BLaER1 (cell line): Measurements from ENCODE around the gene SPOCK2.

Source experiments
- H3K27ac ChIP-seq: shearing (Covaris generic); formaldehyde crosslinking; 2 replicates; pipeline ENCODE4 v1.8.1; 2022
- H3K27me3 ChIP-seq: shearing (Covaris generic); formaldehyde crosslinking; 2 replicates; pipeline ENCODE4 v1.8.1; 2022
- H3K36me3 ChIP-seq: shearing (Covaris generic); formaldehyde crosslinking; 2 replicates; pipeline ENCODE4 v1.8.1; 2022
- H3K4me1 ChIP-seq: shearing (Covaris generic); formaldehyde crosslinking; 2 replicates; pipeline ENCODE4 v1.8.1; 2022
- H3K4me2 ChIP-seq: shearing (Covaris generic); formaldehyde crosslinking; 2 replicates; pipeline ENCODE4 v1.8.1; 2022
- H3K4me3 ChIP-seq: shearing (Covaris generic); formaldehyde crosslinking; 2 replicates; pipeline ENCODE4 v1.8.1; 2022
- H3K9ac ChIP-seq: shearing (Covaris generic); formaldehyde crosslinking; 2 replicates; pipeline ENCODE4 v1.8.1; 2022
- H3K9me3 ChIP-seq: shearing (Covaris generic); formaldehyde crosslinking; 2 replicates; pipeline ENCODE4 v1.8.1; 2022
- H4K20me1 ChIP-seq: shearing (Covaris generic); formaldehyde crosslinking; 2 replicates; pipeline ENCODE4 v1.8.1; 2022
- Cebpa-rat ChIP-seq: shearing (Covaris generic); IDR thresholded peaks from 2 replicates; pipeline ENCODE4 v1.8.1; 2022

SPOCK2 gene

DNA sequence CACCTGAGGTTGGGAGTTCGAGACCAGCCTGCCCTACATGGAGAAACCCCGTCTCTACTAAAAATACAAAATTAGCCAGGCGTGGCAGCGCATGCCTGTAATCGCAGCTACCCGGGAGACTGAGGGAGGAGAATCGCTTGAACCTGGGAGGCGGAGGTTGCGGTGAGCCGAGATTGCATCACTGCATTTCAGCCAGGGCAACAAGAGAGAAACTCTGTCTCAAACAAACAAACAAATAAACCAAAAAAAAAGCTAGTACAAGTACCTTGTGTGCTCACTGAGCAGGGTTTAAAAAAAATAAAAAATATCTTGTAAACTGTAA is 11.2 kb upstream of the SPOCK2 start:
- Histone ChIP-seq H3K4me2 (no peak overlapping the region), H3K4me3 (no peak overlapping the region), H3K9ac (no peak overlapping the region), H3K36me3 (peaks cover 69% of the 10 kb centered on the region), H4K20me1 (no peaks in the 10 kb centered on the region), H3K4me1 (no peaks in the 10 kb centered on the region), H3K9me3 (no peaks in the 10 kb centered on the region), H3K27ac (no peak overlapping the region), H3K27me3 (no peaks in the 10 kb centered on the region)
- TF ChIP-seq Cebpa-rat = no peak

DNA sequence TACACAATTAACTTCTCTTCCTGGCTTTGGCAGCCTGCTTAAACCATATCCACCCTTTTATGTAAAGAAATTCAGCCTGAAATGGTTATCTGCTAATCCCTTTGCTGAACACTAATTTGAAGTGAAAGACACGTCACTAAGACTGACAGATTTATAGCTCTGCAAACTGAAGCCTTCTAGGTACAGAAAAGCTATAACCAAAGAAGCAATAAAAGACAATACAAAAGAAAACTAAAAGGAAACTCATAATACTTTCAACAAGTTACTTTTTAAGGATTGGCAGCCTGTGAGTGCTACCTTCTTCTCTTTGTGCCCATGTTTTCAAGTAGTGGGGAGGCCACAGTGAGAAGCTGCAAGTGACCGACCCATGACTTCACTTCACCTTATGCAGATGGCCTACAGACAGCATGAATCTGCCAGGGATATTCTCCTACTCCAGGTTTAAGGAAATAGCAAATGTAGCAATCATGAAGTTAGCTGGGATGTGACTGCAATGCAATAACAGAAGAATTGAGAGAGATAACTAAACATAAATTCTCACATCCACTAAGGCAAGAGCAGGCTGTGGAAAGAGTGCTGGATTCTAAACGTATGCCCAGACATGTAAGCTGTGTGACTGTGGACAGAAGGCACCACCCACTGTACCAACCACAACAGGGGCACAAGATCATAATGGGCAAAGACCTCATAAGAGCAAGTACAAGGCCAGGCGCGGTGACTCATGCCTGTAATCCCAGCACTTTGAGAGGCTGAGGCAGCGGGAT is 10.7 kb upstream of the SPOCK2 start:
- Histone ChIP-seq H3K9ac (no peak overlapping the region), H3K4me2 (no peak overlapping the region), H3K4me1 (no peaks in the 10 kb centered on the region), H3K27me3 (no peaks in the 10 kb centered on the region), H3K36me3 (peaks cover 69% of the 10 kb centered on the region), H3K27ac (no peak overlapping the region), H3K4me3 (no peak overlapping the region), H4K20me1 (no peaks in the 10 kb centered on the region), H3K9me3 (no peaks in the 10 kb centered on the region)
- no peak for TF ChIP-seq Cebpa-rat

DNA sequence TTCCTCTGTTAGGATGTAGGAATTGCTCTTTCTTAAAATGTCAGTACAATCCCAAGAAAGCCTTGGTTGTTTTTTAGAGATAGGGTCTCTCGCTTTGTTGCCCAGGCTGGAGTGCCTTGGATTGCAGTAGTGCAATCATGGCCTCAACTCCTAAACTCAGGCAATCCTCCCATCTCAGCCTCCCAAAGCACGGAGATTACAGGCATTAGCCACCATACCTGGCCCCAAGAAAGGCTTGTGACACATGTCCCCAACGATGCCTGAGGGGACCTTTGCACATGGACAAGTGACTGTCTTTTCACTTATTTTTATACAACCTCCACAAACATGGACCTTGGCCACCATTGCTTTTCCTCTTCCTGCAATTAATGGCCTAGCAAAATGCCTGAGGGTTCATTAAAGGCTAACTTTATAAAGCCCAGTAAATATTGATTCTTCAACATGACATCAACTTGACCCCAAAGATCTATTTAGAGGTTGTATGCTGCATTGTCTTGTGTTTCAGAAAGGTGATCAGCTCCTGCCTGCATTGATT is 10.0 kb upstream of the SPOCK2 start:
- Histone ChIP-seq H3K36me3 (peaks cover 67% of the 10 kb centered on the region), H3K9ac (no peak overlapping the region), H3K27ac (no peak overlapping the region), H3K4me3 (no peak overlapping the region), H3K4me1 (no peaks in the 10 kb centered on the region), H3K4me2 (no peak overlapping the region), H4K20me1 (no peaks in the 10 kb centered on the region), H3K9me3 (no peaks in the 10 kb centered on the region), H3K27me3 (no peaks in the 10 kb centered on the region)
- TF ChIP-seq Cebpa-rat = no peak

DNA sequence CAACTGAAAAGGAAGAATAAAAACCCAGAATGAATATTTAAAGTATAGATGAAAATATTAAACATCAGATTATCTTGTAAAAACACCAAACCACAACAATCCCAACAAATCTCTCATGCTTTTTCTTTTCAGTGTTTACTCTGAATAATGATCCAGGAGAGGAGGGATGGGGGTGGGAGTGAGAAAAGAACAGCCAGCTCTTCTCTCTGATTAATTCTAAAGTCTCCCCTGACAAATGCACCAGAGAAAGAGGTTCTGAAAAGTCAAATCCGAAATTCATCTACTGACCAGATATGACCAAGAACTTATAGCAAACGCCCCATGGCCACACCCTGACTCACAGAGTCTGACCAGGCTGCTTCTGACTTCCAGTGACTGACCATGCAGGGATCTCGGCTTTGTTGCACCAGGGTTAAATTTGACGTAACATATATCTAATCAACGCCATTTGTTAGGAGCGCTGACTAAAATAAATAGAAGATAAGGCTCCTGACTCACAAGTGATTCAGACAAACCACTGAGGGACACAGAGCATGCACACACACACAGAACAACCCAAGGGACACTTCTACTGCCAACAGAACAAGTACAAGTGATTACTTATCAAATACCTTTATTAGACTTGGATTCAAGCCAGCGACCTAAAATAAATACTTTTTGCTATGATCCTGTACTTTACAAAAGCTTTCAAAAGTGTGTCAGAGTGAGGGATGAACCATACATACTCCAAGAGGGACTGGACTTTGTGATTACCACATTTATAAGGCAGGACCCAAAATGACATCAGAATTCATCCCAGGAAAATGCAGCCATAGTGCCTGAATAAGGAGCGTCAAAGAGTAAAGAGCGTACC is 9.3 kb upstream of the SPOCK2 start:
- H3K27ac ChIP-seq = no peak overlapping the region
- no peak overlapping the region for H3K9ac ChIP-seq
- no peaks in the 10 kb centered on the region for H3K27me3 ChIP-seq
- H3K4me2 ChIP-seq = no peak overlapping the region
- H3K36me3 ChIP-seq = peaks cover 63% of the 10 kb centered on the region
- H3K4me3 ChIP-seq = no peak overlapping the region
- no peak for TF ChIP-seq Cebpa-rat
- H3K4me1 ChIP-seq = no peaks in the 10 kb centered on the region
- no peaks in the 10 kb centered on the region for H4K20me1 ChIP-seq
- no peaks in the 10 kb centered on the region for H3K9me3 ChIP-seq

DNA sequence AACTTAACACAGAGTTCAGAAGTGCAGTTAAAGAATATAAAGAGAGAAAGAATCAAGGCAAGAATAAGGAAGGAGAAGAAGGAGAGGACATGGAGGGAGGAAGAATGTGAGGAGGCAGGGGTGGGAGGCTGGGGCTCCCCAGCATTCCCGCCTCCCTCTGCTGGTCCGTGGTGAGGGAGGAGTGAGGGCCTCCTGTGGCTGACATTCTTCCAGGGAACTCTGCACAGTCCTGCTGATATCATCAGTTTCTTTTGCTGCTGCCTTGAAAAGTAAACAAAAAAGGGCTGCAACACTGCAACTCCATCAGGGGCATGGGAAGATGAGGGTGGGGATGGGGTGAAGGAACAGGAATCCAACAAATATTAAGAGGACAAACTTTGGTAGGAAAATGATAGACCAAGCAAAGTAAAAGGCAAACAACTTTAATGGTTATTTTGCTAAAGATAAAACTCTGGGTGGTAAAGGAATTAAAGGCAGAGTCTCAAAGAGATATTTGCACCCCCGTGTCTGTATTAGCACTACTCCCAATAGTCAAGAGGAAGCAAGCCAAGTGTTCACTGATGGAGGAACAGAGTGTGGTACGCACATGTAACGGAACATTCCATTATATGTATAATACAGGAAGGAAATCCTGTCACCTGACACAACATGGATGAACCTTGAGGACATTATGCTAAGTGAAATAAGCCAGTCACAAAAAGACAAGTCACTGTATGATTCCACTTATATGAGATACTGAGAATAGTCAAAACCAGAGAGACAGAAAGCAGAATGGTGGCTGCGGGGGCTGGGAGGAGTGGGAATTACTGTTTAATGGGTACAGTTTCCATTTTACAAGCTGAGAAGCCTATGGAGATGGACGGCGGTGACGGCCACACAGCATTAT is 8.0 kb upstream of the SPOCK2 start:
- H3K4me1 ChIP-seq = no peaks in the 10 kb centered on the region
- no peak overlapping the region for H3K9ac ChIP-seq
- no peak overlapping the region for H3K27ac ChIP-seq
- H3K9me3 ChIP-seq = no peaks in the 10 kb centered on the region
- H3K36me3 ChIP-seq = peaks cover 50% of the 10 kb centered on the region
- H4K20me1 ChIP-seq = no peaks in the 10 kb centered on the region
- H3K27me3 ChIP-seq = 0 out of 2 replicates have a peak, but pooled peaks cover under 1% of the 10 kb centered on the region
- no peak overlapping the region for H3K4me2 ChIP-seq
- no peak overlapping the region for H3K4me3 ChIP-seq
- no peak for TF ChIP-seq Cebpa-rat

DNA sequence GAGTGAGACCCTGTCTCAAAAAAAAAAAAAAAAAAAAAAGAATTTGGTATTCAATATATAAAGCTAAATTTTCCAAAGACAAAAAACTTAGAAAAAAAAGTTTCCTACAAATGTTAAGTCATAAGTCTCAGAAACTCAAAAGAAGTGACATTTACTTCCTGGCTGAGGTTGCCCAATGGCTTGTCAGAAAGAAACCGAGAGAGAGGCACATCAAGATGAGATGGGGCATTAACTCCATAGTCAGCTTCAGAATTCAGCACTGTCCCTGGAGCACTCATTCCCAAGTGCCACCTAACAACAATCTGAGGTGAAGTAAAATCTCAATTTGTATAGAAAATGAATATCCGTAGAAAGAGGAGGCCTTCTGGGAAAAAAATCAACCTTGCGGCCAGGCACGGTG is 6.8 kb upstream of the SPOCK2 start:
- H3K27me3 ChIP-seq = peaks cover 12% of the 10 kb centered on the region
- H3K9me3 ChIP-seq = no peaks in the 10 kb centered on the region
- H4K20me1 ChIP-seq = no peaks in the 10 kb centered on the region
- H3K4me1 ChIP-seq = no peaks in the 10 kb centered on the region
- no peak for TF ChIP-seq Cebpa-rat
- peaks cover 39% of the 10 kb centered on the region for H3K36me3 ChIP-seq
- no peak overlapping the region for H3K9ac ChIP-seq
- no peak overlapping the region for H3K27ac ChIP-seq
- H3K4me2 ChIP-seq = no peak overlapping the region
- no peak overlapping the region for H3K4me3 ChIP-seq

DNA sequence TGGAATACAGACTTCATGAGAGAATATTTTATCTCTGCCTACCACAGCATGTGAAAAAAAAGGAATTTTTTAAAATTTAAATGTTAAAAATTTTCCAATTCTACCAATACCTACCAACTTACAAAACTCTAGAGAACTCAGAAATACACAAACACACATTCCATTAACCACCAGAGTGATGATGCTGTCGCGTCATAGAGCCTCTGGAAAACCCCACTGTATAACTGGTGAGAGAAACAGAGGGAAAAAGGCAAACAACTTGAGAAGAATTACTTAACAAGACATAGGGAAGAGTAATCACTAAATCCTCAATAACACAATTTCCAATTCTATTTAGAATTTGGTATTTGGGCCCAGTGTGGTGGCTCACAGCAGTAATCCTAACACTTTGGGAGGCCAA is 6.2 kb upstream of the SPOCK2 start:
- Histone ChIP-seq H3K4me2 (no peak overlapping the region), H3K4me1 (no peaks in the 10 kb centered on the region), H3K36me3 (peaks cover 34% of the 10 kb centered on the region), H3K9ac (no peak overlapping the region), H3K27ac (no peak overlapping the region), H3K4me3 (no peak overlapping the region), H3K27me3 (peaks cover 18% of the 10 kb centered on the region), H4K20me1 (no peaks in the 10 kb centered on the region), H3K9me3 (no peaks in the 10 kb centered on the region)
- TF ChIP-seq Cebpa-rat = no peak

DNA sequence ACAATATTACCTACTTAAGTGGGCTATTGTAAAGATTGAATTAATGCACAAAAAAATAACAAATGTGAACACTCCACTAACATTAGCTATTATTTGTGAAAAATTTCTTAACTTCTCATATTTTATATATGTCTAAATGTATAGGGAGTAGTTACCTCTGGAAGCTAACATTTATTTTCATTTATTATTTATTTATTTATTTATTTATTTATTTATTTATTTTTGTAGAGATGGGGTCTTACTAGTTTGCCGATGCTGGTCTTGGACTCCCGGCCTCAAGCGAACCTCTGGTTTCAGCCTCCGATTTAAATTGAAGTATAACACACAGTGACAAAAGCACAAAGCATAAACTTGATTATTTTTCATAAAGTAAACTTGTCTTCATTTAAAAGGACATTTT is 5.1 kb upstream of the SPOCK2 start:
- no peak for TF ChIP-seq Cebpa-rat
- Histone ChIP-seq H3K4me2 (no peak overlapping the region), H3K4me3 (no peak overlapping the region), H3K4me1 (peaks cover 6% of the 10 kb centered on the region), H3K9me3 (no peaks in the 10 kb centered on the region), H3K27ac (no peak overlapping the region), H4K20me1 (peaks cover 7% of the 10 kb centered on the region), H3K9ac (no peak overlapping the region), H3K27me3 (peaks cover 29% of the 10 kb centered on the region), H3K36me3 (peaks cover 24% of the 10 kb centered on the region)

DNA sequence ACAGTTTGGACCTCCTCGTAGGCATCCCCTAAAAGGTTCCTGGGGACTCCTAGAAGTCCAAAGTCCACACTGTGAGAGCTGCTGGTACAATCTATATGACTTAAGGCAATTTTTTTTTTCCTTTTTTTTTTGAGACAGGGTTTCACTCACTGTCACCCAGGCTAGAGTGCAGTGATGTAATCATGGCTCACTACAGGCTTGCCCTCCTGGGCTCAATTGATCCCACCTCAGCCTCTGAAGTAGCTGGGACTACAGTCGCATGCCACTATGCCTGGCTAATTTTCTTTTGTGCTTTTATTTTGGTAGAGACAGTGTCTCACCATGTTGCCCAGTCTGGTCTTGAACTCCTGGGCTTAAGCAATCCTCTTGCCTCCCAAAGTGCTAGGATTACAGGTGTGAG is 4.6 kb upstream of the SPOCK2 start:
- no peak for TF ChIP-seq Cebpa-rat
- H4K20me1 ChIP-seq = peaks cover 12% of the 10 kb centered on the region
- peaks cover 34% of the 10 kb centered on the region for H3K27me3 ChIP-seq
- no peaks in the 10 kb centered on the region for H3K9me3 ChIP-seq
- H3K4me1 ChIP-seq = peaks cover 10% of the 10 kb centered on the region
- no peak overlapping the region for H3K27ac ChIP-seq
- no peak overlapping the region for H3K9ac ChIP-seq
- peaks cover 21% of the 10 kb centered on the region for H3K36me3 ChIP-seq
- no peak overlapping the region for H3K4me3 ChIP-seq
- H3K4me2 ChIP-seq = no peak overlapping the region
